Suppressor macrophage treated with lipopolysaccharide for 1 hour (primary cell): Measurements from ENCODE around the gene LPIN3.
"Not testable (repeated sequence)": the region's sequence is repeated elsewhere in the genome, so short reads cannot be mapped to it uniquely, and the experiment has no call there.

Source experiments
- DNase-seq, 3 donors: peaks; one replicate each; pipeline ENCODE4 v3.0.0-alpha.2; 2020 to 2022

LPIN3 gene

GRCh38 chr20:41340327-41341055 lies at the start of gene LPIN3:
Gene LPIN3 (plus strand): TSS chr20:41340821. CDS start chr20:41345804, 4,983 bp downstream.
- DNase-seq, result peak; percentile 92 to 97 (median 93)

- no peak for DNase-seq
Observed at GRCh38 chr20:41293269-41294037, 47.2 kb upstream of the LPIN3 start.

- DNase-seq, result no peak
Observed at GRCh38 chr20:41299899-41300298, 40.7 kb upstream of the LPIN3 start.

- no peak for DNase-seq
Observed at GRCh38 chr20:41300383-41300782, 40.2 kb upstream of the LPIN3 start.

GRCh38 chr20:41300886-41301285 lies 39.7 kb upstream of the LPIN3 start:
- no peak for DNase-seq

GRCh38 chr20:41304002-41304401 lies 36.6 kb upstream of the LPIN3 start:
- peak in 2 of 3 donors; percentile 38 to 39 for DNase-seq

GRCh38 chr20:41304424-41305079 lies 36.1 kb upstream of the LPIN3 start:
- no peak for DNase-seq

- DNase-seq, result peak in 1 of 3 donors; percentile 46
Observed at GRCh38 chr20:41306061-41306727, 34.4 kb upstream of the LPIN3 start.

GRCh38 chr20:41307021-41307420 lies 33.6 kb upstream of the LPIN3 start:
- DNase-seq, result no peak

- DNase-seq, result no peak
Observed at GRCh38 chr20:41308290-41308711, 32.3 kb upstream of the LPIN3 start.

GRCh38 chr20:41308726-41309413 lies 31.8 kb upstream of the LPIN3 start:
- peak in 2 of 3 donors; percentile 25 to 41 for DNase-seq

- no peak for DNase-seq
Observed at GRCh38 chr20:41309817-41310216, 30.8 kb upstream of the LPIN3 start.

- DNase-seq, result not testable (repeated sequence)
Observed at GRCh38 chr20:41312009-41312408, 28.6 kb upstream of the LPIN3 start.

- no peak for DNase-seq
Observed at GRCh38 chr20:41314386-41314785, 26.2 kb upstream of the LPIN3 start.

GRCh38 chr20:41316051-41316450 lies 24.6 kb upstream of the LPIN3 start:
- no peak for DNase-seq

GRCh38 chr20:41316602-41317545 lies 23.7 kb upstream of the LPIN3 start:
- DNase-seq, result peak; percentile 40 to 84 (median 66)

GRCh38 chr20:41317546-41318270 lies 22.9 kb upstream of the LPIN3 start, which contains the start of gene ZHX3:
Gene ZHX3 (minus strand): TSS chr20:41317731. CDS start chr20:41204916, 112,815 bp downstream.
- DNase-seq, result peak; percentile 96 to 99 (median 98)

GRCh38 chr20:41318271-41318649 lies 22.4 kb upstream of the LPIN3 start:
- DNase-seq, result no peak

- no peak for DNase-seq
Observed at GRCh38 chr20:41320441-41320840, 20.2 kb upstream of the LPIN3 start.

- peak; percentile 38 to 51 (median 41) for DNase-seq
Observed at GRCh38 chr20:41320976-41321375, 19.6 kb upstream of the LPIN3 start.
